Tibial nerve (tissue), 4 donors: ENCODE results near the gene TUB.

Source experiments
- EP300 ChIP-seq, 2 donors: sonication (generic); formaldehyde crosslinking; IDR thresholded peaks; one replicate each; pipeline ENCODE4 v1.6.1; 2017; ENCODE audit warnings: antibody characterized with exemption in 2 of 2, mild to moderate bottlenecking in 1 of 2
- POLR2A ChIP-seq, 2 donors: fragments of 450-650 bp; IDR thresholded peaks; one replicate each; pipeline ENCODE4 v1.6.1; 2017; ENCODE audit warnings: antibody characterized with exemption in 2 of 2, mild to moderate bottlenecking in 2 of 2, moderate library complexity in 2 of 2
- TF ChIP-seq, protein P1 (sequence below), 5 experiments: fragments of 200-600 bp in 3 of 5; fragments of 450-650 bp in 2 of 5; sonication (generic) in 3 of 5; IDR thresholded peaks; one replicate each; pipeline ENCODE4 v1.5.1; 2016 to 2019; ENCODE audit warnings: antibody characterized with exemption in 5 of 5, mild to moderate bottlenecking in 3 of 5, moderate library complexity in 2 of 5

DNA sequence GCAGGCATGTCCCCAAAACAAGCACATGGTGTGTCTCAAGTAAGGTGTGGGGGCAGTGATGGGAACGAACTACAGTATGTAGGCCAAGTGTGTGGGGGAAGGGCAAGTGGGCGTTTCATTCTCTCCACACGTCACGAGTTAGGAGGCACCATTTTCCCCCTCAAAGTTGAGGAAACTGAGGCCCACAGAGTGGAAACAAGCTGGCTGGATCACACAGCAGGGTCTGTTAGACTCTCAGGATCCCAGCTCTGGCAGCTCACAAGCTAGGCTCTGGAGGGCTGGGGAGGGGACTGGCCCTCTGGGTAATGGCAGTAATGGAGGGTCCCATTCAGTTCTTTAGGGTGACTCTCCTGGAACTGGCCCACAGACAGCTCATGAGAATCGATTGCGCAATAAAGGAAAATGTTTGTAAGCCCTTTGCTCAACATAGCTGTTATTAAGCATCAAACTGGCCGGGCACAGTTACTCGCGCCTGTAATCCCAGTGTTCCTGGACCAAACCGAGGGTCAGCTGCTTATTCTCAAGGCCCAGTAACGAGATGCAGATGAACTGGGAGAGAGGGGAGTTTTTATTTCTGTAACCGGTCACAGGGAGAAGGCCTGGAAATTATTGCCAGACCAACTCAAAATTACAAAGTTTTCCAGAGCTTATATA is 24.1 kb upstream of the TUB start:
- TF ChIP-seq POLR2A (IDR thresholded peaks at IDR 0.05) (no peak), EP300 (IDR thresholded peaks at IDR 0.05) (peak in 1 of 2 donors; percentile 83)
- TF ChIP-seq, protein P1, sequence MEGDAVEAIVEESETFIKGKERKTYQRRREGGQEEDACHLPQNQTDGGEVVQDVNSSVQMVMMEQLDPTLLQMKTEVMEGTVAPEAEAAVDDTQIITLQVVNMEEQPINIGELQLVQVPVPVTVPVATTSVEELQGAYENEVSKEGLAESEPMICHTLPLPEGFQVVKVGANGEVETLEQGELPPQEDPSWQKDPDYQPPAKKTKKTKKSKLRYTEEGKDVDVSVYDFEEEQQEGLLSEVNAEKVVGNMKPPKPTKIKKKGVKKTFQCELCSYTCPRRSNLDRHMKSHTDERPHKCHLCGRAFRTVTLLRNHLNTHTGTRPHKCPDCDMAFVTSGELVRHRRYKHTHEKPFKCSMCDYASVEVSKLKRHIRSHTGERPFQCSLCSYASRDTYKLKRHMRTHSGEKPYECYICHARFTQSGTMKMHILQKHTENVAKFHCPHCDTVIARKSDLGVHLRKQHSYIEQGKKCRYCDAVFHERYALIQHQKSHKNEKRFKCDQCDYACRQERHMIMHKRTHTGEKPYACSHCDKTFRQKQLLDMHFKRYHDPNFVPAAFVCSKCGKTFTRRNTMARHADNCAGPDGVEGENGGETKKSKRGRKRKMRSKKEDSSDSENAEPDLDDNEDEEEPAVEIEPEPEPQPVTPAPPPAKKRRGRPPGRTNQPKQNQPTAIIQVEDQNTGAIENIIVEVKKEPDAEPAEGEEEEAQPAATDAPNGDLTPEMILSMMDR (IDR thresholded peaks at IDR 0.05): no peak
